HG02973 (cell line): Measurements from ENCODE around the gene ASB15.

Source experiments
- ATAC-seq: cut with Tn5 transposase; IDR thresholded peaks from one replicate; pipeline ENCODE4 v1.9.1; 2021; ENCODE audit warnings: moderate library complexity; ENCODE audit not compliant: unreplicated experiment

ASB15 gene

GRCh38 chr7:123662293-123662692, 60.7 kb downstream of the ASB15 start:
- no peak for ATAC-seq

- ATAC-seq: no peak
These were observed 61.1 kb downstream of the ASB15 start for GRCh38 chr7:123662755-123663154.

GRCh38 chr7:123663200-123663599, 61.6 kb downstream of the ASB15 start:
- no peak for ATAC-seq

GRCh38 chr7:123665157-123665556, 63.5 kb downstream of the ASB15 start:
- no peak for ATAC-seq

GRCh38 chr7:123665896-123666295, 64.3 kb downstream of the ASB15 start:
- no peak for ATAC-seq

GRCh38 chr7:123666492-123666891, 64.9 kb downstream of the ASB15 start:
- no peak for ATAC-seq

- ATAC-seq: no peak
These were observed 67.9 kb downstream of the ASB15 start for GRCh38 chr7:123669485-123669884.

GRCh38 chr7:123673137-123673732, 71.6 kb downstream of the ASB15 start:
- ATAC-seq: no peak

GRCh38 chr7:123673752-123674398, 72.3 kb downstream of the ASB15 start:
- no peak for ATAC-seq

- no peak for ATAC-seq
These were observed 73.0 kb downstream of the ASB15 start for GRCh38 chr7:123674399-123675180.

GRCh38 chr7:123675181-123675473, 73.5 kb downstream of the ASB15 start:
- ATAC-seq: no peak

GRCh38 chr7:123677061-123677715, 75.6 kb downstream of the ASB15 start:
- no peak for ATAC-seq

GRCh38 chr7:123679614-123680013, 78.0 kb downstream of the ASB15 start:
- ATAC-seq: no peak

GRCh38 chr7:123680580-123680979, 79.0 kb downstream of the ASB15 start:
- ATAC-seq: no peak

GRCh38 chr7:123681561-123681960, 79.9 kb downstream of the ASB15 start:
- ATAC-seq: no peak

GRCh38 chr7:123682690-123683089, 81.1 kb downstream of the ASB15 start:
- no peak for ATAC-seq

- ATAC-seq: no peak
These were observed 85.5 kb downstream of the ASB15 start for GRCh38 chr7:123687161-123687560.

- ATAC-seq: no peak
These were observed 86.1 kb downstream of the ASB15 start for GRCh38 chr7:123687727-123688126.
